Trophoblast cell (in vitro differentiated cells and primary cell): Measurements from ENCODE around the gene DHX34.

Experiments used
- DNase-seq, 2 donors: peaks; one replicate each; pipeline ENCODE4 v3.0.0-alpha.2; 2016
- H2AFZ ChIP-seq: 2 replicates; pipeline ENCODE4 v1.6.1; 2013; ENCODE audit warnings: low read length, moderate library complexity, mild to moderate bottlenecking; ENCODE audit not compliant: insufficient read depth, poor library complexity
- H2AK5ac ChIP-seq: 2 replicates; pipeline ENCODE4 v1.6.1; 2013; ENCODE audit warnings: mild to moderate bottlenecking, low read length
- H2BK120ac ChIP-seq: 2 replicates; pipeline ENCODE4 v1.6.1; 2013; ENCODE audit warnings: low read length, mild to moderate bottlenecking, moderate library complexity; ENCODE audit not compliant: insufficient read depth, poor library complexity
- H2BK12ac ChIP-seq: 2 replicates; pipeline ENCODE4 v1.6.1; 2013; ENCODE audit warnings: mild to moderate bottlenecking, low read length, moderate library complexity
- H2BK5ac ChIP-seq: 2 replicates; pipeline ENCODE4 v1.6.1; 2013; ENCODE audit warnings: low read length, low read depth, moderate library complexity, mild to moderate bottlenecking; ENCODE audit not compliant: poor library complexity
- H3K14ac ChIP-seq: 2 replicates; pipeline ENCODE4 v1.6.1; 2013; ENCODE audit warnings: mild to moderate bottlenecking, low read length
- H3K18ac ChIP-seq: 2 replicates; pipeline ENCODE4 v1.6.1; 2013; ENCODE audit warnings: mild to moderate bottlenecking, low read length
- H3K23ac ChIP-seq: 2 replicates; pipeline ENCODE4 v1.6.1; 2013; ENCODE audit warnings: low read length
- H3K27ac ChIP-seq: 2 replicates; pipeline ENCODE4 v1.5.1; 2013; ENCODE audit warnings: low read depth, mild to moderate bottlenecking, inconsistent platforms, low read length, moderate library complexity
- H3K27me3 ChIP-seq: 2 replicates; pipeline ENCODE4 v1.6.1; 2013; ENCODE audit warnings: inconsistent platforms, mild to moderate bottlenecking, low read length, moderate library complexity; ENCODE audit not compliant: insufficient read depth
- H3K36me3 ChIP-seq, 2 experiments: 1 replicate in 1 of 2; 2 replicates in 1 of 2; pipeline ENCODE4 v1.6.1; 2013; ENCODE audit warnings: low read length in 2 of 2, mild to moderate bottlenecking in 2 of 2, moderate library complexity in 1 of 2; ENCODE audit not compliant: insufficient read depth in 2 of 2, control insufficient read depth in 1 of 2
- H3K4ac ChIP-seq: 2 replicates; pipeline ENCODE4 v1.6.1; 2013; ENCODE audit warnings: low read depth, mild to moderate bottlenecking, low read length, moderate library complexity
- H3K4me1 ChIP-seq, 2 experiments: 1 replicate in 1 of 2; 2 replicates in 1 of 2; pipeline ENCODE4 v1.6.1; 2013; ENCODE audit warnings: low read length in 2 of 2, mild to moderate bottlenecking in 2 of 2, moderate library complexity in 1 of 2; ENCODE audit not compliant: insufficient read depth in 2 of 2, control insufficient read depth in 1 of 2
- H3K4me2 ChIP-seq: 2 replicates; pipeline ENCODE4 v1.6.1; 2013; ENCODE audit warnings: inconsistent platforms, mild to moderate bottlenecking, low read length, moderate library complexity
- H3K4me3 ChIP-seq: 2 replicates; pipeline ENCODE4 v1.5.1; 2013; ENCODE audit warnings: mild to moderate bottlenecking, low read depth, low read length, inconsistent platforms
- H3K79me1 ChIP-seq: one replicate; pipeline ENCODE4 v1.6.1; 2013; ENCODE audit warnings: low read length
- H3K79me2 ChIP-seq: 2 replicates; pipeline ENCODE4 v1.6.1; 2013; ENCODE audit warnings: low read length, mild to moderate bottlenecking; ENCODE audit not compliant: control insufficient read depth, insufficient read depth, poor library complexity
- H3K9ac ChIP-seq: 2 replicates; pipeline ENCODE4 v1.6.1; 2013; ENCODE audit warnings: mild to moderate bottlenecking, low read length
- H3K9me3 ChIP-seq: 2 replicates; pipeline ENCODE4 v1.6.1; 2013; ENCODE audit warnings: low read depth, mild to moderate bottlenecking, control low read depth, inconsistent platforms, low read length; ENCODE audit not compliant: insufficient read depth
- H4K12ac ChIP-seq: 2 replicates; pipeline ENCODE4 v1.6.1; 2013; ENCODE audit warnings: low read depth, mild to moderate bottlenecking, low read length, moderate library complexity
- H4K8ac ChIP-seq: 2 replicates; pipeline ENCODE4 v1.6.1; 2013; ENCODE audit warnings: low read depth, mild to moderate bottlenecking, low read length, moderate library complexity
- H4K91ac ChIP-seq: one replicate; pipeline ENCODE4 v1.6.1; 2013; ENCODE audit warnings: low read depth, mild to moderate bottlenecking, low read length, moderate library complexity
- WGBS: extraction: QIAGEN DNeasy Blood & Tissue Kit; methylation state at CpG from one replicate; pipeline ENCODE4 v1.1.7; 2013; ENCODE audit warnings: missing lambda C conversion rate; ENCODE audit not compliant: insufficient read length, insufficient coverage; ENCODE audit errors: extremely low coverage; 5-methylcytosine and 5-hydroxymethylcytosine counted together

Gene DHX34

DNA sequence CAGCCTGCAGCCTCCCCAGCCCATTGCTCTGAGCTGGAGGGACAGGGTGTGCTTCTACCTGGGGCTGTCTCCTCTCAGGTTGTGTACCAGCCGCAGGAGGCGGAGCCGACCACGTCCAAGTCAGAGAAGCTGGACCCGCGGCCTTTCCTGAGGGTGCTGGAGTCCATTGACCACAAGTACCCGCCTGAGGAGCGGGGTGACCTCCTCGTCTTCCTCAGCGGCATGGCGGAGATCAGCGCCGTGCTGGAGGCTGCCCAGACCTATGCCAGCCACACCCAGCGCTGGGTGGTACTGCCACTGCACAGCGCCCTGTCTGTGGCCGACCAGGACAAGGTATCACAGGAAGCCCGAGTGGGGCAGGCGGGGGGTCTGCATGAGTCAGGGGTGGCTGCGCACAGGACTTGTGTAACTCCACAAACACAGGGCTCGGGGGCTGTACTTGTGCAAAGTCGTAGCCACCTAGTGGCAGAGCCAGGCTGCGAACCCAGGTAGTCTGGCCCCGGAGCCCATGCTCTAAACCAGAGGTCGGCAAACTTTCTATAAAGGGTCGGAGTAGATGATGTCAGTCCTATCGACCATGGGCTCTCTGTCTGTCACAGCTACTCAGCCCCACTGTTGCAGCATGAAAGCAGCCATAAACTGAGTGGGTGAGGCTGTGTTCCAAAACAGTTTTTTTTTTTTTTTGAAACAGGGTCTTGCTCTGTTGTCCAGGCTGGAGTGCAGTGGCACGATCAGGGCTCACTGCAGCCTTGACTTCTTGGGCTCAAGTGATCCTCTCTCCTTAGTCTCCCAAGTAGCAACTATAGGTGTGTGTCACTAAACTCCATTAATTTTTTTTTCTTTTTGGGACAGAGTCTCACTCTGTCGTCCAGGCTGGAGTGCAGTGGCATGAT lies 8.9 kb downstream of the DHX34 start:
- WGBS, result no CpG with 5 or more reads among the region's 28 CpGs
- Histone ChIP-seq H2BK5ac (no peak overlapping the region), H2AFZ (no peak overlapping the region), H3K36me3 (peaks cover 68 to 85% of the 10 kb centered on the region in 2 experiments), H4K12ac (no peak overlapping the region), H3K14ac (no peak overlapping the region), H2BK120ac (no peak overlapping the region), H3K9ac (no peak overlapping the region), H3K4me3 (no peak overlapping the region), H3K23ac (no peak overlapping the region), H4K91ac (no peak overlapping the region), H3K4me1 (no peaks in the 10 kb centered on the region), H3K79me1 (no peaks in the 10 kb centered on the region), H2AK5ac (no peak overlapping the region), H3K27me3 (no peaks in the 10 kb centered on the region), H3K79me2 (no peaks in the 10 kb centered on the region), H3K4ac (no peak overlapping the region), H3K27ac (no peak overlapping the region), H2BK12ac (no peak overlapping the region), H3K4me2 (no peak overlapping the region), H4K8ac (no peak overlapping the region), H3K9me3 (peaks cover 4% of the 10 kb centered on the region), H3K18ac (no peak overlapping the region)
- no peak for DNase-seq

DNA sequence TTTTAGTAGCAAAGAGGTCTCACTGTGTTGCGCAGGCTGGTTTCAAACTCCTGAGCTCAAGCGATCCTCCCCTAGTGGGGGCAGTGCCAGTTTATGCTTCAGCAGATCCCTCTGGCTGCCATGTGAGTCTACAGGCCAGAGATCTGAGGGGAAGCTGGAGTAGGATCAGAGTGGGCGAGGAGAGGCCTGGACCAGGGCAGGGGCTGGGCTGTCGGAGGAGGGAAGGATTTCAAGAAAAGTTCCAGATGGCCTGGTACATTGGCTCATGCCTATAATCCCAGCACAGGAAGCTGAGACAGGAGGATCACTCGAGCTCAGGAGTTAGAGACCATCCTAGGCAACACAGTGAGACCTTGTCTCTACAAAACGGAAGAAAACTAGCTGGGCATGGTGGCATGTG lies 9.8 kb downstream of the DHX34 start:
- peaks cover 0 to under 1% of the 10 kb centered on the region in 2 experiments for H3K4me1 ChIP-seq
- peaks cover 68 to 84% of the 10 kb centered on the region in 2 experiments for H3K36me3 ChIP-seq
- no peaks in the 10 kb centered on the region for H3K79me1 ChIP-seq
- no peak overlapping the region for H4K91ac ChIP-seq
- H3K23ac ChIP-seq, result no peak overlapping the region
- no CpG with 5 or more reads among the region's 6 CpGs for WGBS
- H3K79me2 ChIP-seq, result no peaks in the 10 kb centered on the region
- H3K4me2 ChIP-seq, result no peak overlapping the region
- H3K9ac ChIP-seq, result no peak overlapping the region
- no peak overlapping the region for H3K27ac ChIP-seq
- no peak overlapping the region for H2BK12ac ChIP-seq
- H4K8ac ChIP-seq, result no peak overlapping the region
- H3K4ac ChIP-seq, result no peak overlapping the region
- H3K4me3 ChIP-seq, result no peak overlapping the region
- no peaks in the 10 kb centered on the region for H3K27me3 ChIP-seq
- H2AK5ac ChIP-seq, result no peak overlapping the region
- H4K12ac ChIP-seq, result no peak overlapping the region
- no peak overlapping the region for H3K18ac ChIP-seq
- no peak overlapping the region for H2AFZ ChIP-seq
- H2BK5ac ChIP-seq, result no peak overlapping the region
- H3K14ac ChIP-seq, result no peak overlapping the region
- DNase-seq, result no peak
- peaks cover 4% of the 10 kb centered on the region for H3K9me3 ChIP-seq
- no peak overlapping the region for H2BK120ac ChIP-seq

DNA sequence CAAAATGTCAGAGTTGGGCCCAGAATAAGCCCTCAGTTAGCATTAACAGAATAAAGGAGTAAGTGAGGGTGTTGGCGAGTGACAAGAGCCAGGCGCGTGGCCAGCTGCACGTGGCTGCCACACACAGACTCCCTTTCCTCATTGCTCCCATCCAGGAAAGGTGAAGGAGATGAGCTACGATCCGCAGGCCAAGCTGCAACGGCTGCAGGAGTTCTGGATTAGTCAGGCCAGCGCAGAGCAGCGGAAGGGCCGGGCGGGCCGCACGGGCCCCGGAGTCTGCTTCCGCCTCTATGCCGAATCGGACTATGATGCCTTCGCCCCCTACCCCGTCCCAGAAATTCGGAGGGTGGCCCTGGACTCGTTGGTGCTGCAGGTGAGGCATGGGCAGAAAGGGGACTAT lies 13.2 kb downstream of the DHX34 start:
- H2AFZ ChIP-seq, result no peak overlapping the region
- no peak overlapping the region for H2BK5ac ChIP-seq
- H3K4me1 ChIP-seq, result peaks cover 0 to 2% of the 10 kb centered on the region in 2 experiments
- no peak overlapping the region for H4K12ac ChIP-seq
- H4K8ac ChIP-seq, result no peak overlapping the region
- H2BK12ac ChIP-seq, result no peak overlapping the region
- DNase-seq, result no peak
- no peak overlapping the region for H3K9ac ChIP-seq
- H3K4me2 ChIP-seq, result no peak overlapping the region
- H4K91ac ChIP-seq, result no peak overlapping the region
- no peak overlapping the region for H3K4ac ChIP-seq
- H3K14ac ChIP-seq, result no peak overlapping the region
- no peaks in the 10 kb centered on the region for H3K79me2 ChIP-seq
- H3K18ac ChIP-seq, result no peak overlapping the region
- no peak overlapping the region for H2AK5ac ChIP-seq
- H2BK120ac ChIP-seq, result no peak overlapping the region
- H3K23ac ChIP-seq, result no peak overlapping the region
- peaks cover 72 to 80% of the 10 kb centered on the region in 2 experiments for H3K36me3 ChIP-seq
- H3K79me1 ChIP-seq, result no peaks in the 10 kb centered on the region
- H3K4me3 ChIP-seq, result no peak overlapping the region
- no peaks in the 10 kb centered on the region for H3K27me3 ChIP-seq
- WGBS, result no CpG with 5 or more reads among the region's 21 CpGs
- no peak overlapping the region for H3K27ac ChIP-seq
- H3K9me3 ChIP-seq, result peaks cover 4% of the 10 kb centered on the region

DNA sequence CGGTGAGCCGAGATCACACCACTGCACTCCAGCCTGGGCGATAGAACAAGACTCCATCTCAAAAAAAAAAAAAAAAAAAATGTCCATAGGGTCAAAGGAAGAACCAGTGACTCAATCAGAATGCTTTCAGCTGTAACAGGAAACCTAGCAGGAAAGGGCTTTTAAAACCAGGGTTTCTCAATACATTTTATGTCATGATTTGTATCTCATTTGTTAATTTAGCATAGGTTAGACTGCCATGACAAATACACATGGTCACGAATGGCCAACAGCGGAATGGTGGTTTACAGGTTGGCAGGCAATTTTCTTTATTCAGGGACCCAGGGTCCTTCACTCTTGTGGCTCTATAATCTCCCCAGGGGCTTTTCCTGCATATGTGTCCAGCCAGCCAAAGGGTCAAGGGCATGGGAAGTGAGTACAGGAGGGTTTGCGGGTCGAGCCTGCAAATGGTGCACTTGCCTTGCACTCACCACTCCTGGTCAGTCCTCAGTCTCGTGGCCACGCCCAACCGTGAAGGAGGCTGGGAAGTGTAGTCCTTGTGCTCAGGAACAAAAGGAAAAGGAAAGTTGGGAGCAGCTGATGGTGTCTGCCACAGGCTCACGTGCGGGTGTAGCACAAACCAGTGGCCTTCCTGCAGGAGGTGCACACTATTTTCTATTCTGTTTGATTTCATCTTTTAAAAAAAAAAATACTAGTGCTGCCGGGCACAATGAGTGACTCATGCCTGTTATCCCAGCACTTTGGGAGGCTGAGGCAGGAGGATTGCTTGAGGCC lies 14.8 kb downstream of the DHX34 start:
- DNase-seq, result peak in 1 of 2 donors; percentile 15
- H3K4me3 ChIP-seq, result no peak overlapping the region
- H2AK5ac ChIP-seq, result no peak overlapping the region
- no peak overlapping the region for H3K9ac ChIP-seq
- H2AFZ ChIP-seq, result no peak overlapping the region
- H4K8ac ChIP-seq, result no peak overlapping the region
- H2BK12ac ChIP-seq, result no peak overlapping the region
- no peak overlapping the region for H2BK5ac ChIP-seq
- H2BK120ac ChIP-seq, result no peak overlapping the region
- H3K9me3 ChIP-seq, result no peaks in the 10 kb centered on the region
- no peak overlapping the region for H4K12ac ChIP-seq
- H3K27me3 ChIP-seq, result no peaks in the 10 kb centered on the region
- H3K27ac ChIP-seq, result no peak overlapping the region
- no CpG with 5 or more reads among the region's 13 CpGs for WGBS
- H3K36me3 ChIP-seq, result peaks cover 59 to 67% of the 10 kb centered on the region in 2 experiments
- H3K23ac ChIP-seq, result no peak overlapping the region
- no peak overlapping the region for H3K18ac ChIP-seq
- H3K14ac ChIP-seq, result no peak overlapping the region
- H3K79me2 ChIP-seq, result no peaks in the 10 kb centered on the region
- peaks cover 0 to 2% of the 10 kb centered on the region in 2 experiments for H3K4me1 ChIP-seq
- no peak overlapping the region for H3K4ac ChIP-seq
- no peaks in the 10 kb centered on the region for H3K79me1 ChIP-seq
- no peak overlapping the region for H4K91ac ChIP-seq
- no peak overlapping the region for H3K4me2 ChIP-seq
